ENCODE data around the gene ZFP1.

Gene ZFP1

GRCh38 chr16:75130150-75130771, 18.1 kb upstream of the ZFP1 start:
- in situ Hi-C loops (cut with MboI; ENCODE audit: low sequenced_read_pairs, unreplicated experiment), result no loop called here
- TF ChIP-seq CTCF (IDR thresholded peaks at IDR 0.05; ENCODE audit: borderline replicate concordance, control extremely low read depth, extremely low read depth, insufficient read depth, missing control alignments), result no peak
- DNase-seq (ENCODE audit: low spot score), result no peak

GRCh38 chr16:75131081-75131480, 17.2 kb upstream of the ZFP1 start:
- in situ Hi-C loops (cut with MboI; ENCODE audit: low sequenced_read_pairs, unreplicated experiment), result no loop called here
- TF ChIP-seq CTCF (IDR thresholded peaks at IDR 0.05; ENCODE audit: borderline replicate concordance, control extremely low read depth, extremely low read depth, insufficient read depth, missing control alignments), result no peak
- no peak for DNase-seq (ENCODE audit: low spot score)

GRCh38 chr16:75138233-75138632, 10.1 kb upstream of the ZFP1 start:
- TF ChIP-seq CTCF (IDR thresholded peaks at IDR 0.05; ENCODE audit: borderline replicate concordance, control extremely low read depth, extremely low read depth, insufficient read depth, missing control alignments), result no peak
- no peak for DNase-seq (ENCODE audit: low spot score)
- in situ Hi-C loops (cut with MboI; ENCODE audit: low sequenced_read_pairs, unreplicated experiment), result no loop called here

- no peak for DNase-seq (ENCODE audit: low spot score)
- no peak for TF ChIP-seq CTCF (IDR thresholded peaks at IDR 0.05; ENCODE audit: borderline replicate concordance, control extremely low read depth, extremely low read depth, insufficient read depth, missing control alignments)
- in situ Hi-C loops (cut with MboI; ENCODE audit: low sequenced_read_pairs, unreplicated experiment), result no loop called here
Observed at GRCh38 chr16:75138636-75139035, 9.7 kb upstream of the ZFP1 start.

- in situ Hi-C loops (cut with MboI; ENCODE audit: low sequenced_read_pairs, unreplicated experiment), result no loop called here
- no peak for DNase-seq (ENCODE audit: low spot score)
- TF ChIP-seq CTCF (IDR thresholded peaks at IDR 0.05; ENCODE audit: borderline replicate concordance, control extremely low read depth, extremely low read depth, insufficient read depth, missing control alignments), result no peak
Observed at GRCh38 chr16:75139498-75139897, 8.8 kb upstream of the ZFP1 start.

GRCh38 chr16:75143941-75144340, 4.4 kb upstream of the ZFP1 start:
- TF ChIP-seq CTCF (IDR thresholded peaks at IDR 0.05; ENCODE audit: borderline replicate concordance, control extremely low read depth, extremely low read depth, insufficient read depth, missing control alignments), result no peak
- in situ Hi-C loops (cut with MboI; ENCODE audit: low sequenced_read_pairs, unreplicated experiment), result no loop called here
- no peak for DNase-seq (ENCODE audit: low spot score)

- in situ Hi-C loops (cut with MboI; ENCODE audit: low sequenced_read_pairs, unreplicated experiment), result no loop called here
- DNase-seq (ENCODE audit: low spot score), result no peak
- TF ChIP-seq CTCF (IDR thresholded peaks at IDR 0.05; ENCODE audit: borderline replicate concordance, control extremely low read depth, extremely low read depth, insufficient read depth, missing control alignments), result no peak
Observed at GRCh38 chr16:75147968-75148310, 385 bp upstream of the ZFP1 start.

Data from GM13976 (cell line).